RWPE1 (cell line): ENCODE results near the gene APOM.
A peak's percentile ranks its signal among the peaks of the same experiment; 100 is the strongest.

Experiments
- CTCF ChIA-PET: fragments of 350-600 bp; sonication (Branson Sonifier 250); formaldehyde crosslinking; extraction: SDS; loops from one replicate; lab custom pipeline; 2021; lab: Yijun Ruan, JAX
- POLR2A ChIA-PET: fragments of 400-600 bp; formaldehyde crosslinking; extraction: SDS; loops from one replicate; lab custom pipeline; 2020; ENCODE audit warnings: antibody characterized with exemption; ENCODE audit not compliant: low non-redundant PET; lab: Yijun Ruan, JAX
- DNase-seq: peaks from one replicate; pipeline ENCODE4 v3.0.0; 2012; ENCODE audit warnings: low spot score
- H3K27ac ChIP-seq: fragments of 450-650 bp; 2 replicates; pipeline ENCODE4 v1.5.1; 2017
- CTCF ChIP-seq: fragments of 450-650 bp; conservative IDR thresholded peaks from 2 replicates; pipeline ENCODE4 v1.5.1; 2017; ENCODE audit warnings: low read depth, mild to moderate bottlenecking

Gene APOM

GRCh38 chr6:31700740-31701401, 45.2 kb downstream of the APOM start:
- no peak overlapping the region for H3K27ac ChIP-seq
- ChIA-PET POLR2A (no interaction called here), CTCF (no interaction called here)
- no peak for DNase-seq
- no peak for TF ChIP-seq CTCF

- DNase-seq = no peak
- peak overlapping the region; percentile 93 for H3K27ac ChIP-seq
- ChIA-PET POLR2A (interaction anchor here (0.6 kb wide), 1 partner anchor 129 kb away, joined by 4 read pairs; no protein-coding TSS in a partner anchor), CTCF (interaction anchor here (0.7 to 1.4 kb wide), 2 partner anchors 9 to 106 kb away, joined by 4 read pairs; no protein-coding TSS in a partner anchor)
- TF ChIP-seq CTCF = no peak
These were observed 46.1 kb downstream of the APOM start for GRCh38 chr6:31701666-31702404.

GRCh38 chr6:31702405-31702818, 46.7 kb downstream of the APOM start:
- DNase-seq = no peak
- peak overlapping the region; percentile 93 for H3K27ac ChIP-seq
- ChIA-PET POLR2A (interaction anchor here (0.6 kb wide), 1 partner anchor 128 kb away, joined by 4 read pairs; no protein-coding TSS in a partner anchor), CTCF (interaction anchor here (0.7 to 1.4 kb wide), 2 partner anchors 10 to 105 kb away, joined by 4 read pairs; no protein-coding TSS in a partner anchor)
- TF ChIP-seq CTCF = no peak

- CTCF ChIA-PET = interaction anchor here (1.4 kb wide), 1 partner anchor 10 kb away, joined by 4 read pairs; no protein-coding TSS in a partner anchor
- POLR2A ChIA-PET = interaction anchor here (0.6 to 0.8 kb wide), 2 partner anchors 50 to 128 kb away, joined by 3 to 4 read pairs; no protein-coding TSS in a partner anchor
- TF ChIP-seq CTCF = no peak
- H3K27ac ChIP-seq = peak within 1 kb of the TSS; percentile 93
- DNase-seq = peak; percentile 99
These were observed 47.4 kb downstream of the APOM start, which contains the start of gene ABHD16A for GRCh38 chr6:31702819-31703716. Gene ABHD16A, minus strand, starts transcription at chr6:31703324. Its CDS starts 43 bp downstream, at chr6:31703281.

- no peak for TF ChIP-seq CTCF
- no peak overlapping the region for H3K27ac ChIP-seq
- ChIA-PET CTCF (interaction anchor here (1.0 kb wide), 1 partner anchor 24 kb away, joined by 3 read pairs; no protein-coding TSS in a partner anchor), POLR2A (no interaction called here)
- no peak for DNase-seq
These were observed 50.2 kb downstream of the APOM start for GRCh38 chr6:31705931-31706330.
